Measurements from ENCODE around the gene OLFML1.

- TF ChIP-seq JUNB (IDR thresholded peaks at IDR 0.05), result no peak
- TF ChIP-seq CTCF (IDR thresholded peaks at IDR 0.05 in 2 of 3, conservative IDR thresholded peaks at IDR 0.05 in 1 of 3; ENCODE audit: control insufficient read depth in 2 of 3, extremely low read depth in 1 of 3, insufficient read depth in 1 of 3, low read depth in 3 of 3, low read length in 3 of 3), result no peak
- TF ChIP-seq HCFC1 (IDR thresholded peaks at IDR 0.05; ENCODE audit: low read length), result no peak
- no peak for TF ChIP-seq USF1 (IDR thresholded peaks at IDR 0.05; ENCODE audit: borderline replicate concordance, extremely low read length, insufficient read depth, low read depth, low read length)
- no peak for TF ChIP-seq EP300 (IDR thresholded peaks at IDR 0.05; ENCODE audit: borderline replicate concordance in 1 of 2, control insufficient read depth in 1 of 2, low read depth in 2 of 2, low read length in 2 of 2)
- no peak for TF ChIP-seq CREB1 (IDR thresholded peaks at IDR 0.05; ENCODE audit: low read depth)
- TF ChIP-seq NR2C2 (IDR thresholded peaks at IDR 0.05; ENCODE audit: borderline replicate concordance, control insufficient read depth, insufficient read length, low read depth), result no peak
- TF ChIP-seq MXI1 (IDR thresholded peaks at IDR 0.05; ENCODE audit: low read depth, low read length), result no peak
- no peak for TF ChIP-seq POLR2AphosphoS5 (IDR thresholded peaks at IDR 0.05; ENCODE audit: low read length)
- TF ChIP-seq SPI1 (IDR thresholded peaks at IDR 0.05; ENCODE audit: borderline replicate concordance, insufficient read depth, low read depth, low read length), result no peak
Measured at GRCh38 chr11:7538466-7539454, 53.5 kb downstream of the OLFML1 start.
